AG04449 (cell line): Measurements from ENCODE around the gene KCTD20.

Experiments used
- CTCF ChIA-PET: fragments of 350-600 bp; formaldehyde crosslinking; extraction: SDS; loops from one replicate; lab custom pipeline; 2021; ENCODE audit warnings: antibody characterized with exemption; lab: Yijun Ruan, JAX
- POLR2A ChIA-PET: fragments of 400-600, 350-600 bp; formaldehyde crosslinking; extraction: SDS; loops from one replicate; lab custom pipeline; 2020; ENCODE audit warnings: antibody characterized with exemption, inconsistent platforms; lab: Yijun Ruan, JAX
- DNase-seq: peaks from one replicate; pipeline ENCODE4 v3.0.0-alpha.2; 2010; ENCODE audit warnings: low read depth, low spot score
- H3K4me3 ChIP-seq: 2 replicates; pipeline ENCODE4 v1.5.1; 2011; ENCODE audit warnings: low read depth, mild to moderate bottlenecking, control low read depth, low read length
- TF ChIP-seq, protein P1 (sequence below): IDR thresholded peaks from one replicate; pipeline ENCODE4 v1.5.1; 2011; ENCODE audit warnings: mild to moderate bottlenecking, moderate library complexity, low read length, control low read depth, inconsistent platforms; ENCODE audit not compliant: insufficient read depth; ENCODE audit errors: missing control alignments

KCTD20 gene

DNA sequence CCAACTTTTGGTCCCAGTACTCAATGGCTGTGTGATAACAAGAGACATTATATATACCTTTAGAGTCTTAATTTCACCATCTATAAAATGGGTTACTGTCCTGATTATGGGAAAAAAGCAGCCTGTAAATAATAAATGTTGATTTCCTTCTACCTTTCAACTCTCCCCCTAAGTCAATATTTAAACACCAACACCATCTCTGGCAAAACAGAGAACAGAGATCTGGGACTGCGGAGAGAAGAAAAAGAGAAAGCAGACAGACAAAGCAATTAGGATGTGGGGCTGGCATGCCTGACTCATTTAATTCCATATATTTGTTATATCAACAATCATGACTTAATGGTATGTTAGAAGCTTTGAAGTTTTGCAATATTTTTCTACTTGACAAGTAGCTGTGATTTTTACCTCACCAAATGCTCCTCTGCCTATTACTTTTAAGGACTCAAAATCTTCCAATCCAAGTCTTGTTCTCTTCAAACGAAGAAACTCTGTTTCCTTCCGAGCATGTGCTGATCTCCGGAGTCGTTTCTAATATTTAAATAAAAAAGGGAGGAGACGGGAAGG, 81.2 kb downstream of the KCTD20 start:
- TF ChIP-seq, protein P1, sequence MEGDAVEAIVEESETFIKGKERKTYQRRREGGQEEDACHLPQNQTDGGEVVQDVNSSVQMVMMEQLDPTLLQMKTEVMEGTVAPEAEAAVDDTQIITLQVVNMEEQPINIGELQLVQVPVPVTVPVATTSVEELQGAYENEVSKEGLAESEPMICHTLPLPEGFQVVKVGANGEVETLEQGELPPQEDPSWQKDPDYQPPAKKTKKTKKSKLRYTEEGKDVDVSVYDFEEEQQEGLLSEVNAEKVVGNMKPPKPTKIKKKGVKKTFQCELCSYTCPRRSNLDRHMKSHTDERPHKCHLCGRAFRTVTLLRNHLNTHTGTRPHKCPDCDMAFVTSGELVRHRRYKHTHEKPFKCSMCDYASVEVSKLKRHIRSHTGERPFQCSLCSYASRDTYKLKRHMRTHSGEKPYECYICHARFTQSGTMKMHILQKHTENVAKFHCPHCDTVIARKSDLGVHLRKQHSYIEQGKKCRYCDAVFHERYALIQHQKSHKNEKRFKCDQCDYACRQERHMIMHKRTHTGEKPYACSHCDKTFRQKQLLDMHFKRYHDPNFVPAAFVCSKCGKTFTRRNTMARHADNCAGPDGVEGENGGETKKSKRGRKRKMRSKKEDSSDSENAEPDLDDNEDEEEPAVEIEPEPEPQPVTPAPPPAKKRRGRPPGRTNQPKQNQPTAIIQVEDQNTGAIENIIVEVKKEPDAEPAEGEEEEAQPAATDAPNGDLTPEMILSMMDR = no peak
- CTCF ChIA-PET = interaction anchor here (0.7 to 0.9 kb wide), 3 partner anchors 12 to 157 kb away, joined by 3 to 5 read pairs (median 3); no protein-coding TSS in a partner anchor
- no peak for DNase-seq
- POLR2A ChIA-PET = no interaction called here
- H3K4me3 ChIP-seq = no peak overlapping the region

DNA sequence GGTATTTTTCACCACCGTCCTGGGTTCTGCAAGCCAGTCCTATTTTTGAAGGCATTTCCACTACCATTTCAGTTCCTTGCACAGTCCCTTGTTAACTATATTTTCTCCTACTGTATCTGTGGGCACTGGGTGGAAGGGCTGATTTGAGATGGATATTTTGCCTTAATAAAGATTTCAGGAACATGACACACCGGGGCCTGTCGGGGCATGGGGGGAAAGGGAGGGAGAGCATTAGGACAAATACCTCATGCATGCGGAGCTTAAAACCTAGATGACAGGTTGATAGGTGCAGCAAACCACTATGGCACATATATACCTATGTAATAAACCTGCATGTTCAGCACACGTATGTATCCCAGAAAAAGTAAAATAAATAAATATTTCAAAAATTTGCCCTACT, 82.1 kb downstream of the KCTD20 start:
- TF ChIP-seq, protein P1 = no peak
- ChIA-PET POLR2A (no interaction called here), CTCF (no interaction called here)
- H3K4me3 ChIP-seq = no peak overlapping the region
- no peak for DNase-seq

DNA sequence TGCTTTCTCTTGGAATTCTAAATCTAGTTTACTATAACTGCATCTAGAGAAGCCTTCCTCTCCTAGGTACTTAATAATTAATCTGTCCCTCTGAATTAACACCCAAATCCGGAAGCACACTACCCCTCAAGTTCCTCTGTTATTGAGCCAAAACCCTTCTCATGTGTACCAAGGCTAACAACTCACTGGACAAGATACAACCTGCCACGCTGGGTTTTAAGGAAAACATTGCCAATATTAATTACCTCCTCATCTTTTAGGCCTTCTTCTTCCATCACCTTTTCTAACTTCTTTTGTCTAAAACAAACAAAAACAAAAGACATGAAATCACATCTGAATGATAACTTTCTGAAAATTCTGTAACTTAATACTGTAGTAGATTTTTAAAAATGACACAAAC, 82.5 kb downstream of the KCTD20 start:
- TF ChIP-seq, protein P1 = no peak
- ChIA-PET CTCF (no interaction called here), POLR2A (no interaction called here)
- H3K4me3 ChIP-seq = no peak overlapping the region
- no peak for DNase-seq

DNA sequence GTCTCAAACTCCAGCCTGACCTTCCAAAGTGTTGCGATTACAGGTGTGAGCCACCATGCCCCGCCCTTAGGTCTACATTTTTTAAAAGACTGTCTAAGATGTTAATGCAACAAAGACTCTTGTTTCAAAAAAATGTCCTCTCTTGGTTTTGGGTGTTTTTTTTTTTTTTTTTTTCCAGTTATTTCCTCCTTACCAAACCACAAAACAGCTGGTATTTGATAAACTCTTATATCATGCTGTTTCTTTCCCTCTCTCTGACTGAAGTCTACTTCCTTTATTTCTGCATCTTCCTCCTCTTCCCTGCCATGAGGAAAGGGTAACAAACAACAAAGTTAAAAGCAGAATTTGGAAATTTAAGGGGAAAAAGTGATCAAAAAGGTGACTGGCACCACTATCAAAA, 83.3 kb downstream of the KCTD20 start:
- H3K4me3 ChIP-seq = no peak overlapping the region
- ChIA-PET CTCF (no interaction called here), POLR2A (no interaction called here)
- TF ChIP-seq, protein P1 = no peak
- no peak for DNase-seq

DNA sequence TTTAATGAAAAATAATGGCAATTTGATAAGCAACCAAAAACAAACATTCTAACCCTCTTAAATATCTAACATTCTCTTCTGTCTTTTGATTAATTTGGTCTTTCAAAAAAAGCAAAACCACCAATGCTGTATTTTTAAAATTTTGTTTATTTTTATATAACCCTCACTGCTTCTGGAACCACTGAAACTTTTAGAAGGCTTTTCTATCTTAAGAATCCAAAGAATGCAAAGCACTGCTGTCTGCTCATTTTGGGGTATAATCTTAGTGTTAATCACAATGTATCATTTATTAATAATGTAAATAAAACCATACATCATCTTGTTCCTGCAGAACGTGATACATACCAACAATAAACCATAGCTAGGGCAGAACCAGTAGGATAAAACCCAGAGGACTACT, 90.5 kb downstream of the KCTD20 start:
- no peak overlapping the region for H3K4me3 ChIP-seq
- peak; percentile 10 for DNase-seq
- POLR2A ChIA-PET = interaction anchor here (0.8 kb wide), 1 partner anchor 66 kb away, joined by 3 read pairs; no protein-coding TSS in a partner anchor
- CTCF ChIA-PET = interaction anchor here (0.6 to 2.2 kb wide), 2 partner anchors 13 to 47 kb away, joined by 3 to 6 read pairs; no protein-coding TSS in a partner anchor
- TF ChIP-seq, protein P1 = no peak

DNA sequence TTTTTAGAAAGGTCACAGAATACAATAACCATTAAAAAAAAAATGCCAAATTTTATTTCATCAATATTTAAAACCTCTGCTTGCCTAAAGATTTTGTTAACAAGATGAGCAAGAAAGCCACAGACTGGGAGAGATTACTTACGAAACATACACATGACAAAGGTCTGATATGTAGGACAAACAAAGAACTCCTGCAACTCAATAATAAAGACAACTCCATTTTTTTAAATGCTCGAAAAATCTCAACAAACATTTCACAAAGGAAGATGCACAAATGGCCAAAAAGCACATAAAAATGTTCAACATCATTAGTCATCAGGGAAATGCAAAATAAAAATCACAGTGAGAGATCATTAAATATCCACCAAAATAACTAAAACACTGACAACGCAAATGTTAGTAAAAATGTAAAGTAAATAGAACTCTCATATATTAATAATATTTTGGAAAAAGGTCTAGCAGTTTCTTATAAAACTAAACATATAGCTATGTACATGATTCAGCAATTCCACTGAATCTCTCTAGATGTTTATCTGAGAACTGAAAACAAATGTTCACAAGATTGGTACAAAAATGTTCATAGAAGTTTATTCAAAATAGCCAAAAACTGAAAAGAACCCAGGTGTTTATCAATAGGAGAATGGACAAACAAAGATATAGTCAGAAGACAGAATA, 94.2 kb downstream of the KCTD20 start:
- POLR2A ChIA-PET = no interaction called here
- CTCF ChIA-PET = interaction anchor here (1.0 kb wide), 1 partner anchor 61 kb away, joined by 3 read pairs; no protein-coding TSS in a partner anchor
- TF ChIP-seq, protein P1 = no peak
- DNase-seq = no peak
- H3K4me3 ChIP-seq = no peak overlapping the region
